H9 (cell line): ENCODE data around the gene CD244. TPM values are rescaled to one million over a fixed set of nuclear protein-coding genes. Genes with fewer than 3 reads are reported as not detected.

ENCODE experiments used
- DNase-seq: peaks from one replicate; pipeline ENCODE4 v3.0.0-alpha.2; 2017
- H2AFZ ChIP-seq: one replicate; pipeline ENCODE4 v1.6.1; 2013; ENCODE audit warnings: mild to moderate bottlenecking, low read length, control low read depth, moderate library complexity
- H2AK5ac ChIP-seq: 2 replicates; pipeline ENCODE4 v1.6.1; 2013; ENCODE audit warnings: low read length, control low read depth, mixed read lengths; ENCODE audit not compliant: insufficient read length
- H2BK120ac ChIP-seq: one replicate; pipeline ENCODE4 v1.6.1; 2013; ENCODE audit warnings: low read depth, mild to moderate bottlenecking, low read length, control low read depth, inconsistent platforms; ENCODE audit not compliant: poor library complexity, severe bottlenecking
- H2BK12ac ChIP-seq: 2 replicates; pipeline ENCODE4 v1.6.1; 2013; ENCODE audit warnings: low read length, control low read depth, mixed read lengths, low read depth; ENCODE audit not compliant: insufficient read length
- H2BK15ac ChIP-seq: 2 replicates; pipeline ENCODE4 v1.6.1; 2013; ENCODE audit warnings: low read depth, low read length, control low read depth
- H2BK20ac ChIP-seq: one replicate; pipeline ENCODE4 v1.6.1; 2013; ENCODE audit warnings: low read depth, mild to moderate bottlenecking, low read length, control low read depth, inconsistent platforms; ENCODE audit not compliant: poor library complexity, severe bottlenecking
- H2BK5ac ChIP-seq: 2 replicates; pipeline ENCODE4 v1.6.1; 2013; ENCODE audit warnings: low read length, control low read depth, mixed read lengths; ENCODE audit not compliant: insufficient read length
- H3K14ac ChIP-seq: 2 replicates; pipeline ENCODE4 v1.6.1; 2013; ENCODE audit warnings: low read length, control low read depth; ENCODE audit not compliant: insufficient read depth
- H3K18ac ChIP-seq: 2 replicates; pipeline ENCODE4 v1.6.1; 2013; ENCODE audit warnings: low read depth, mild to moderate bottlenecking, mixed read lengths, low read length, control low read depth; ENCODE audit not compliant: insufficient read length
- H3K23ac ChIP-seq: 2 replicates; pipeline ENCODE4 v1.6.1; 2013; ENCODE audit warnings: low read length, control low read depth, mixed read lengths, low read depth; ENCODE audit not compliant: insufficient read length
- H3K23me2 ChIP-seq: 2 replicates; pipeline ENCODE4 v1.6.1; 2013; ENCODE audit warnings: low read depth, mild to moderate bottlenecking, mixed read lengths, low read length, control low read depth; ENCODE audit not compliant: insufficient read length, poor library complexity, severe bottlenecking
- H3K27ac ChIP-seq: 2 replicates; pipeline ENCODE4 v1.5.1; 2013; ENCODE audit warnings: low read length, control low read depth, mixed read lengths, low read depth; ENCODE audit not compliant: insufficient read length
- H3K27me3 ChIP-seq: 2 replicates; pipeline ENCODE4 v1.6.1; 2013; ENCODE audit warnings: low read length, control low read depth, inconsistent platforms; ENCODE audit not compliant: insufficient read depth
- H3K4ac ChIP-seq: 2 replicates; pipeline ENCODE4 v1.6.1; 2013; ENCODE audit warnings: low read depth, mild to moderate bottlenecking, control low read depth, inconsistent platforms, low read length, moderate library complexity
- H3K4me1 ChIP-seq: 2 replicates; pipeline ENCODE4 v1.6.1; 2013; ENCODE audit warnings: low read length, control low read depth, inconsistent platforms; ENCODE audit not compliant: insufficient read depth
- H3K4me2 ChIP-seq: 2 replicates; pipeline ENCODE4 v1.6.1; 2013; ENCODE audit warnings: low read length, control low read depth, mixed read lengths; ENCODE audit not compliant: insufficient read length, insufficient read depth
- H3K56ac ChIP-seq: 2 replicates; pipeline ENCODE4 v1.6.1; 2013; ENCODE audit warnings: low read depth, mild to moderate bottlenecking, mixed read lengths, low read length, control low read depth; ENCODE audit not compliant: insufficient read length
- H3K79me1 ChIP-seq: 2 replicates; pipeline ENCODE4 v1.6.1; 2013; ENCODE audit warnings: low read depth, mild to moderate bottlenecking, moderate library complexity, low read length, control low read depth, inconsistent platforms; ENCODE audit not compliant: insufficient read depth, poor library complexity, severe bottlenecking
- H3K79me2 ChIP-seq: 2 replicates; pipeline ENCODE4 v1.6.1; 2013; ENCODE audit warnings: low read length, control low read depth, inconsistent platforms; ENCODE audit not compliant: insufficient read depth
- H3K9ac ChIP-seq: 2 replicates; pipeline ENCODE4 v1.6.1; 2013; ENCODE audit warnings: low read length, control low read depth, mixed read lengths; ENCODE audit not compliant: insufficient read length; ENCODE audit errors: extremely low read depth
- H3K9me3 ChIP-seq: one replicate; pipeline ENCODE4 v1.6.1; 2013; ENCODE audit warnings: low read depth, low read length, inconsistent platforms; ENCODE audit not compliant: control insufficient read depth
- H3T11ph ChIP-seq: one replicate; pipeline ENCODE4 v1.6.1; 2013; ENCODE audit warnings: mild to moderate bottlenecking, low read length, control low read depth, inconsistent platforms
- H4K20me1 ChIP-seq: one replicate; pipeline ENCODE4 v1.6.1; 2013; ENCODE audit not compliant: control insufficient read depth, insufficient read length, insufficient read depth
- H4K5ac ChIP-seq: 2 replicates; pipeline ENCODE4 v1.6.1; 2013; ENCODE audit warnings: low read depth, mild to moderate bottlenecking, mixed read lengths, low read length, control low read depth; ENCODE audit not compliant: insufficient read length
- H4K8ac ChIP-seq: replicated peaks from 2 replicates; pipeline ENCODE4 v1.6.1; 2013; ENCODE audit warnings: low read length, control low read depth, mixed read lengths, low read depth; ENCODE audit not compliant: insufficient read length
- H4K91ac ChIP-seq: 2 replicates; pipeline ENCODE4 v1.6.1; 2013; ENCODE audit warnings: low read depth, mild to moderate bottlenecking, moderate library complexity, mixed read lengths, low read length, control low read depth; ENCODE audit not compliant: insufficient read length
- H3K27ac Mint-ChIP-seq, 3 experiments: 2 replicates in 2 of 3; 3 replicates in 1 of 3; pipeline ENCODE4 v1.8.0; 2020 to 2021; ENCODE audit warnings: mixed read lengths in 3 of 3, mild to moderate bottlenecking in 1 of 3, moderate library complexity in 1 of 3
- H3K27me3 Mint-ChIP-seq: 2 replicates; pipeline ENCODE4 v1.8.0; 2021; ENCODE audit warnings: low read depth, mild to moderate bottlenecking, moderate library complexity, mixed read lengths
- H3K36me3 Mint-ChIP-seq, 3 experiments: 2 replicates in 2 of 3; 3 replicates in 1 of 3; pipeline ENCODE4 v1.8.0; 2020 to 2021; ENCODE audit warnings: low read depth in 3 of 3, mixed read lengths in 3 of 3; ENCODE audit not compliant: insufficient read depth in 1 of 3
- H3K4me1 Mint-ChIP-seq, 2 experiments: 2 replicates each; pipeline ENCODE4 v1.8.0; 2020; ENCODE audit warnings: mixed read lengths in 2 of 2
- H3K4me3 Mint-ChIP-seq, 2 experiments: 2 replicates in 1 of 2; 3 replicates in 1 of 2; pipeline ENCODE4 v1.8.0; 2020 to 2021; ENCODE audit warnings: mild to moderate bottlenecking in 2 of 2, mixed read lengths in 2 of 2, moderate library complexity in 1 of 2
- H3K9me3 Mint-ChIP-seq, 2 experiments: 2 replicates in 1 of 2; 3 replicates in 1 of 2; pipeline ENCODE4 v1.8.0; 2020; ENCODE audit warnings: mild to moderate bottlenecking in 2 of 2, mixed read lengths in 2 of 2, moderate library complexity in 1 of 2
- WGBS: extraction: QIAGEN DNeasy Blood & Tissue Kit; methylation state at CpG from one replicate; pipeline ENCODE4 v1.1.7; 2013; ENCODE audit warnings: missing lambda C conversion rate, low lambda C conversion rate, mixed read lengths; ENCODE audit not compliant: insufficient read length; ENCODE audit errors: extremely low coverage; 5-methylcytosine and 5-hydroxymethylcytosine counted together
- total RNA-seq: library from RNA; stranded (reverse); gene quantifications from 2 replicates; pipeline ENCODE4 v1.2.1, GENCODE V29; 2021
- TF ChIP-seq, protein P1 (sequence below): fragments of 200-600 bp; sonication (generic); conservative IDR thresholded peaks from 3 replicates; pipeline ENCODE4 v1.8.0; 2021; ENCODE audit warnings: antibody characterized with exemption, mild to moderate bottlenecking

CD244 gene
- total RNA-seq, 1 experiment from 2014 or later = not detected

- no peak overlapping the region for H4K91ac ChIP-seq
- Mint-ChIP-seq H3K4me3 (no peak overlapping the region), H3K27me3 (no peaks in the 10 kb centered on the region), H3K27ac (no peak overlapping the region), H3K9me3 (no peaks in the 10 kb centered on the region), H3K36me3 (no peaks in the 10 kb centered on the region), H3K4me1 (no peaks in the 10 kb centered on the region)
- H3K14ac ChIP-seq = no peak overlapping the region
- no peak for DNase-seq
- no peaks in the 10 kb centered on the region for H3K23me2 ChIP-seq
- H3K56ac ChIP-seq = no peak overlapping the region
- H3K23ac ChIP-seq = no peak overlapping the region
- H3K9ac ChIP-seq = no peak overlapping the region
- H4K8ac ChIP-seq = no peak overlapping the region
- H4K20me1 ChIP-seq = no peaks in the 10 kb centered on the region
- no peak overlapping the region for H4K5ac ChIP-seq
- H3K4me1 ChIP-seq = no peaks in the 10 kb centered on the region
- no peak overlapping the region for H2BK15ac ChIP-seq
- H3K4ac ChIP-seq = no peak overlapping the region
- H3K79me2 ChIP-seq = no peaks in the 10 kb centered on the region
- H2BK5ac ChIP-seq = no peak overlapping the region
- no peaks in the 10 kb centered on the region for H3K27me3 ChIP-seq
- H3K79me1 ChIP-seq = no peaks in the 10 kb centered on the region
- no peak overlapping the region for H2BK20ac ChIP-seq
- TF ChIP-seq, protein P1, sequence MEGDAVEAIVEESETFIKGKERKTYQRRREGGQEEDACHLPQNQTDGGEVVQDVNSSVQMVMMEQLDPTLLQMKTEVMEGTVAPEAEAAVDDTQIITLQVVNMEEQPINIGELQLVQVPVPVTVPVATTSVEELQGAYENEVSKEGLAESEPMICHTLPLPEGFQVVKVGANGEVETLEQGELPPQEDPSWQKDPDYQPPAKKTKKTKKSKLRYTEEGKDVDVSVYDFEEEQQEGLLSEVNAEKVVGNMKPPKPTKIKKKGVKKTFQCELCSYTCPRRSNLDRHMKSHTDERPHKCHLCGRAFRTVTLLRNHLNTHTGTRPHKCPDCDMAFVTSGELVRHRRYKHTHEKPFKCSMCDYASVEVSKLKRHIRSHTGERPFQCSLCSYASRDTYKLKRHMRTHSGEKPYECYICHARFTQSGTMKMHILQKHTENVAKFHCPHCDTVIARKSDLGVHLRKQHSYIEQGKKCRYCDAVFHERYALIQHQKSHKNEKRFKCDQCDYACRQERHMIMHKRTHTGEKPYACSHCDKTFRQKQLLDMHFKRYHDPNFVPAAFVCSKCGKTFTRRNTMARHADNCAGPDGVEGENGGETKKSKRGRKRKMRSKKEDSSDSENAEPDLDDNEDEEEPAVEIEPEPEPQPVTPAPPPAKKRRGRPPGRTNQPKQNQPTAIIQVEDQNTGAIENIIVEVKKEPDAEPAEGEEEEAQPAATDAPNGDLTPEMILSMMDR = no peak
- no peak overlapping the region for H3K27ac ChIP-seq
- H2AFZ ChIP-seq = no peak overlapping the region
- H2BK120ac ChIP-seq = no peak overlapping the region
- H3K18ac ChIP-seq = no peak overlapping the region
- H2BK12ac ChIP-seq = no peak overlapping the region
- no peak overlapping the region for H3K4me2 ChIP-seq
- no peak overlapping the region for H3T11ph ChIP-seq
- WGBS = no CpG with 5 or more reads among the region's 8 CpGs
- H3K9me3 ChIP-seq = no peaks in the 10 kb centered on the region
- H2AK5ac ChIP-seq = no peak overlapping the region
Measured at GRCh38 chr1:160850993-160851392, 11.7 kb downstream of the CD244 start.
